ENCODE measurements around the gene LCN10. TPM values are rescaled to one million over a fixed set of nuclear protein-coding genes. Genes with fewer than 3 reads are reported as not detected.

Gene LCN10
- total RNA-seq, 2 experiments from 2014 or later: 2.6 to 3.2 TPM

- Mint-ChIP-seq H3K36me3 (ENCODE audit: low read depth) (peaks cover 30% of the 10 kb centered on the region), H3K4me3 (no peak overlapping the region), H3K27me3 (peaks cover 2% of the 10 kb centered on the region), H3K27ac (no peak overlapping the region), H3K9me3 (no peaks in the 10 kb centered on the region), H3K4me1 (ENCODE audit: low read depth) (peaks cover 25% of the 10 kb centered on the region)
- ChIA-PET CTCF (no interaction called here), POLR2A (interaction anchor here (1.3 kb wide), 1 partner anchor 8 kb away, joined by 4 read pairs; no protein-coding TSS in a partner anchor)
- intact Hi-C loops (cut with micrococcal nuclease): no loop called here
- ATAC-seq (no peak), DNase-seq (no peak)
- TF ChIP-seq CTCF (IDR thresholded peaks at IDR 0.05): no peak
These were observed 21.2 kb downstream of the LCN10 start for GRCh38 chr9:136721339-136722092.

- ChIA-PET POLR2A (no interaction called here), CTCF (no interaction called here)
- H3K36me3 Mint-ChIP-seq (ENCODE audit: low read depth): peaks cover 24% of the 10 kb centered on the region
- H3K9me3 Mint-ChIP-seq: no peaks in the 10 kb centered on the region
- DNase-seq (no peak), ATAC-seq (no peak)
- peaks cover 20% of the 10 kb centered on the region for H3K4me1 Mint-ChIP-seq (ENCODE audit: low read depth)
- no peak for TF ChIP-seq CTCF (IDR thresholded peaks at IDR 0.05)
- no peak overlapping the region for H3K27ac Mint-ChIP-seq
- intact Hi-C loops (cut with micrococcal nuclease): no loop called here
- H3K27me3 Mint-ChIP-seq: peaks cover 3% of the 10 kb centered on the region
- H3K4me3 Mint-ChIP-seq: no peak overlapping the region
These were observed 21.8 kb downstream of the LCN10 start for GRCh38 chr9:136720898-136721338.

GRCh38 chr9:136720251-136720897 lies 22.4 kb downstream of the LCN10 start:
- intact Hi-C loops (cut with micrococcal nuclease): no loop called here
- Mint-ChIP-seq H3K36me3 (ENCODE audit: low read depth) (peaks cover 19% of the 10 kb centered on the region), H3K27me3 (peaks cover 6% of the 10 kb centered on the region), H3K27ac (no peak overlapping the region), H3K9me3 (no peaks in the 10 kb centered on the region), H3K4me3 (no peak overlapping the region), H3K4me1 (ENCODE audit: low read depth) (peaks cover 15% of the 10 kb centered on the region)
- ChIA-PET CTCF (no interaction called here), POLR2A (interaction anchor here (1.0 kb wide), 1 partner anchor 8 kb away, joined by 3 read pairs; no protein-coding TSS in a partner anchor)
- ATAC-seq: no peak
- TF ChIP-seq CTCF (IDR thresholded peaks at IDR 0.05): no peak
- DNase-seq: no peak

GRCh38 chr9:136719195-136719880 lies 23.4 kb downstream of the LCN10 start:
- ChIA-PET CTCF (interaction anchor here (1.3 kb wide), 1 partner anchor 8 kb away, joined by 3 read pairs; no protein-coding TSS in a partner anchor), POLR2A (interaction anchor here (0.6 to 1.6 kb wide), 4 partner anchors 8 to 10 kb away, joined by 3 to 4 read pairs (median 3); no protein-coding TSS in a partner anchor)
- no peak for DNase-seq
- Mint-ChIP-seq H3K27ac (no peak overlapping the region), H3K4me3 (no peak overlapping the region), H3K9me3 (no peaks in the 10 kb centered on the region), H3K4me1 (ENCODE audit: low read depth) (peaks cover 9% of the 10 kb centered on the region), H3K27me3 (peaks cover 7% of the 10 kb centered on the region), H3K36me3 (ENCODE audit: low read depth) (peaks cover 13% of the 10 kb centered on the region)
- TF ChIP-seq CTCF (IDR thresholded peaks at IDR 0.05): no peak
- peak; percentile 17 for ATAC-seq
- intact Hi-C loops (cut with micrococcal nuclease): no loop called here

All from activated CD8-positive, alpha-beta T cell treated with anti-CD3 and anti-CD28 coated beads for 36 hours (primary cell).